ENCODE measurements around the gene ISYNA1.

The ISYNA1 gene

DNA sequence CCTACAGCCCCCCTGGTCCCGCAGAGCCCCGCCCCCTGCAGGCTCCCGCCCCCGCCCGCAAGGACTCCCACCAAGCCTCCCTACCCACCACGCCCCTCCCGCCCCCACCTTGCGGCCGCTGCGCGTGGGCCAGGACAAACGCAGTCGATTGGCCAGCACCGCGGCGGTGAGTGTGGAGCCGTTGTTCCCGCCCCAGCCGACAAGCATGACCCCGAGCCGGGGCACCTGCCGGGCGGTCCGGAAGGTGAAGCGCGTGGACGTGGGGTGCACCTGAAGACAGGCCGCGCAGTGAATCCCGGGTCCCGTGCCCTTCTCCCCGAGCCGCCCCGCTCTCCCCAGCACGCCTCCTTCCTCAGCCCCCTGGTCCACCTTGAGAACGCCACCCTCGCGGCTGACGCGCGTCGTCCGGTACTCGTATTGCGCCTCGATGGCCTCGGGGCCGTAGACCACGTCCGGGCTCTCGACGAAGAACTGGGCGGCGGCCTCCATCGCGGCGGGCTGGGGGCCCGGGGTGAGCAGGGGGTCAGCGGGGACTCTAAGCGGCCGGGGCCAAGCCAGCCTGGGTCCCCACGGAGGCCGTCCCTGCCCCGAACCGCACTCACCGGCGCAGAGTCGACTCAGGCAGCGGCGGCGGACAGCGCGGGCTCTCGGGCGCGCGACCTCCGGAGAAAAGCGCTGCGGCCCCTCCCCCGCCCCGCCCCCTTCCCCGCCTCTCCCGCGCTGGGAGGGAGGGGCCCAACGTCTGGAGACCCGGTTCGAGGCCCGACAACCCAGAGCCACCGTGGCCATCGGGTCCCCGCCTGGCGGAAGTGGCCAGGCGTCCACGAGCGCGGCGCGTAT lies at the start of gene ISYNA1:
Gene ISYNA1, minus strand, starts transcription at position 643 of the 840 bp plus-strand sequence. Its CDS starts 154 bp downstream, at position 489.
- DNase-seq (ENCODE audit: low read depth in 2 of 2) = no peak

DNA sequence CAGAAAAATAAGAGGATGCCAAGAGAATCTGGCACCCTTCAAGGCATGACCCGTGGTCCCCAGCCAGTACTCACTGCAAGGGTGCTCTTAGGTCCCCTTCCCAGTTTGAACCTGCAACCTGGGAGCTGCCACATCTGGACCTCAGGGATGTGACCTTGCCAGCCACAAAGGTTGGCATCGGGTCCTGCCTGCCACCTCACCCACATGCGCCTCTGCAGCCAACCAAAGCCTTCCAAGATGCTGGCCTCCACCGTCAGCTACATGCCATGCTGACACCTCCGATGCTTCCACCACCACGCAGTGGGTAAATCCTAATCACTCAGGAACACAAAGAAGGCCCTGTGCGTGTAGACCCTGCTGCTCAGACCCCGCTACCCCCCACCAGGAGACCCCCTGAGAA lies 48.8 kb upstream of the ISYNA1 start:
- DNase-seq (ENCODE audit: low read depth in 2 of 2) = no peak

DNA sequence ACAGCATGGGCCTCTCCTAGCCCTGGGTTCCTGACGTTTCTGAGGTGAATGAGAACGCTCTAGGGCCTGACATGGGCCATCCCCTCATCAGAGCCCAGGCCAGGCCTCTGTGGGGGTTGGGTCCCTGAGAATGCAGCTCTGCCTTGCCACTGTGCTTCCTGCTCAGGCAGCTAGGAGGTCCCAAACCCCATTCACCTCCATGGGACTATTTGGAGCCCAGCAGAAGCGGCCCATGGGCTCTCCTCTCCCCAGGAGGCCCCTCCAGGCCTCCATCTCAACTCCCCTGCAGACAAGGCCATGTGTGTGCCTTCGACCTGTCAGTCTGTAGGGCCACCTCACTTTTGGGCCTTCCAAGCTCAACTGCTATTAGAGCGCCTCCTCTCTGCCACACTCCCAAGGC lies 47.1 kb upstream of the ISYNA1 start:
- DNase-seq (ENCODE audit: low read depth in 2 of 2) = no peak

DNA sequence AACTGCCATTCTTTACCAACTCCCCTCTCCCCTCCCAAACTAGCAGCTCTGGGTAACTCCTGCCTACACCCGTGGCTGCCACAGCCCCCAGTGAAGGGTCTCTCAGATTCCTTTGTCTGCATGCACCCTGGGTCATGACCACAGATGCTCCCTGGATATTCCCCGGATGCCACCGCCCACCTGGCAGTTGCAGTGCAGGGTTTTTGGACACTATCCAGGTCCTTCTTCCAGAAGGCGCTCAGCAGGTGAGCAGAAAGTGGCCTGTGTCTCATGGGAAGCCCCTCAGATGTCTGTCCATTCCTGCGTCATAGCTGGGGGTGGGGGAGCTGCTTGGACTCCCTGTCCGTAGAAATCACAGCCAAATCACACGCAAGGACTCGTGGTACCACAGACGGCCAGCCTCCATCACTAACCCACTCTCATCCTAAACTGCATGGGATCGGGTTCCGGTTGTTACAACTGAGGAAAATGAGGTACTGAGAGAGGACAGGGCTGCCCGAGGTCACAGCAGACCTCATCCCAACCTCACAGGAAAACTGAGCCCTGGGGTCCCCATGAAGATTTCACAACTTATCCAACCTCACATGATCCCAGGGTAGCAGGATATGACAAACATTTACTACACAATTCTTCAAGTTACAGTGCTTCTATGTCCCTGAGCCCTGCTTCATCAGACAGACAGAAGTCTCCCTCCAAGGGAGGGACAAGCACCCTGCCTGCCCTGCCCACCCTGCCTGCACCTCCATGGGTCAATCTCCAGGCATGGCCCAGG lies 45.4 kb upstream of the ISYNA1 start:
- no peak for DNase-seq (ENCODE audit: low read depth in 2 of 2)

DNA sequence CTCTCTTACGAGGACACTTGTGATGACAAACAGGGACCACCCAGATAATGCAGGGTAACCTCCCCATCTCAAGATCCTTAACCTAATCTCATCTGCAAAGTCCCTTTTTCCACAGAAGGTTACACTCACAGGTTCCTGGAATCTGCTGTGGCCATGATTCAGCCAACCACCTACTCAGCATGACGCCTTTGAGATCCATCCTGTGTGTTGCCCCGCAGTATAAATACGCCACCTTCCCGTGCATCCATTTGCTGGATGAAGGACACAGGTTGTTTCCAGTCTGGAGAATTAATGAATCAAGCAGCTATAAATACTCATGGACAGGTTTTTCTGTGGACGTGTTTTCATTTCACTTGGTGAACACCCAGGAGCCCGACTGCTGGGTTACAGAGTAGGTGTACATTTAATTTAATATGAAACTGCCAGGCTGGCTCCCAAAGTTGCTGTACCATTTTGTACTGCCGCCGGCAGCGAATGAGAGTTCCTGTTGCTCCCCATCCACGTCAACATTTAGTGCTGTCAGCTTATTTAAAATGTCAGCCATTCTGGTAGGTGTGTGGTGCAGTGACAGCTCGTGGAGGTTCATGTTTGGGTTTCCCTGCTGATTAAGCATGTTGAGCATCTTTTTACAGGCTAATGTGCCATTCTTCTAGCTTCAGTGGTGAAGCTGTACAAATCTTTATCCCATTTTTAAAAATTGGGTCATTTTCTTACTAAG lies 43.7 kb upstream of the ISYNA1 start:
- no peak for DNase-seq (ENCODE audit: low read depth in 2 of 2)

DNA sequence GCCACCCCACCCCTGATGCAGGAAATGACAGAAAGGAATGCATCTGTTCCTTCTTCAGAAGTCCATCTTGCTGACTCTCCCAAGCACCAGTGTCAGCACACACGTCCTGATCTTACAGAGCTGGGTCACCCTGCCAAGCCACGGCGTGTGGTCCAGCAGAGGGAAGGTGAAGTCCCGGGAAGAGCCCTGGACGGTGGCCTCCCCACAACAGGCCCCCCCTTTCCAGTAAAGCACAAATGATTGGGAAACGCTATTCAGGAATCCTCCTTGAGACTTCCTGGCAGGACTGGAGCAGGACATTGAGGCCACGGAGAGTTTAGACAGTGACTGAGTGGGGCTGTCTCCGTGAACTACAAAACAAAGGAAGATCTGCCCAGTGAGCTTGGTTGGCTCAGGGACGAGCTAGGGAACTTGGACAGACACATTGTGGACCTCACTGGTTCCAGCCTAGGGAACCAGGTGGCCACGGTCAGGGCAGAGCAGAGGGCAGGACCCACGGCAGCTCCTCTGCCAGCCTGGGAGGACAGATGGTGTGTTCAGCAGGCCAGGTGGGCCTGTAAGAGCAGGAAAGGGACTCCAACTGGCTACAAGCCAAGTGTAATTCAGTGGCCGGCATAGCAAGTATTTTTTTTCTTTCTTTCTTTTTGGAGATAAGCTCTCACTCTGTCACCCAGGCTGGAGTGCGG lies 42.2 kb upstream of the ISYNA1 start:
- no peak for DNase-seq (ENCODE audit: low read depth in 2 of 2)

DNA sequence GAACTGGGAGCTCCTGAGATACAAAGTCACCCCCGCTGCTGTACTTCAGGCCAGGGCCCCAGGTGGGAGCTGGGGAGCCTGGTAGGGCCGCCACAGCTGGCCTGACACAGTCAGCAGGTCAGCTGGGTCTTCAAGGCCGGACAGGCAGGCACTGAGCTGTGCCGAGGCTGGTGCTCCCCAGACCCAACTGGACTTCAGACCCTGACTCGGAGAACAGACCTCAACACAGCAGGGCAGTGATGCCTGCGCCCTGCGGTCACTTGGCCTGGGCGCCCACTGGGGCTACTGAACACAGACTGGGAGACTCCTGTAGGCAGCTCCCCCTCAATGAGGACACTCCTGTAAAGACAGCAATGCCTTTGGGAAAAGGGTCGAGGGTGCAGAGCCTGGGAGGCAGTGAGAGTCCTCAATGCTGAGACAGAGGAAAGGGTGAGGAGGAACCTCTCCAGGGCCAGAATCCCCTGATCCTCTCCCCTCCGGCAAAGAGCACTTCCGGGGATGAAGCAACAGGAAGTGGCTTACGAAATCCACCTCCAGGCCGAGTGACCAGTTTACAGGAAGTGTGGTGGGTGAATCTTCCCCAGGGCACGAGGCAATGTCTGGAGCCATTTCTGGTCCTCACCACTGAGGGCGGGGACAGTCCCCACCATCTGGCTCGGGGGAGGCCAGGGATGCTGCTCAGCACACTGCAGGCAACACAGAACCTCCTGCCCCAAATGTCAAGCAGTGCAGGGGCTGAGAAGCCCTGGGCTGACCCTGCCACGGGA lies 40.8 kb upstream of the ISYNA1 start:
- DNase-seq (ENCODE audit: low read depth in 2 of 2) = peak; percentile 54 to 62

DNA sequence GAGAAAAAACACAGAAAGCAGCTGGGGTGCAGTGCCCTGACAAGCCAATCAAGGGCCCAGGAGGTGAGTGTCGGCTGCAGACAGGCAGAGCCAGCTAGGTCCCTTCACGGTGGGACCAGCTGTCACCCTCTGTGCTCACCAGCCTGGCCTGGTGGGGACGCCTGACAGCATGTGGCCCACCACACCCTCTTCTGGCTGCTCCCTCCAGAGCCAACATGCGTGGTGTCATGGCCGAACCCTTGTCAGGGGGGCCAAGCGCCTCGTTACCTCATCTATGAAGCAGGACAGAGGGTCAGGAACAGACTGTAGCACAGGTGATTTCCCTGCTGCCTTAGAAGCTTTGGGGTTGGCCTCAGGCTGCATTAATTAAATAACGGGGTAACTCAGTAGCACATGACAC lies 40.0 kb upstream of the ISYNA1 start:
- no peak for DNase-seq (ENCODE audit: low read depth in 2 of 2)

DNA sequence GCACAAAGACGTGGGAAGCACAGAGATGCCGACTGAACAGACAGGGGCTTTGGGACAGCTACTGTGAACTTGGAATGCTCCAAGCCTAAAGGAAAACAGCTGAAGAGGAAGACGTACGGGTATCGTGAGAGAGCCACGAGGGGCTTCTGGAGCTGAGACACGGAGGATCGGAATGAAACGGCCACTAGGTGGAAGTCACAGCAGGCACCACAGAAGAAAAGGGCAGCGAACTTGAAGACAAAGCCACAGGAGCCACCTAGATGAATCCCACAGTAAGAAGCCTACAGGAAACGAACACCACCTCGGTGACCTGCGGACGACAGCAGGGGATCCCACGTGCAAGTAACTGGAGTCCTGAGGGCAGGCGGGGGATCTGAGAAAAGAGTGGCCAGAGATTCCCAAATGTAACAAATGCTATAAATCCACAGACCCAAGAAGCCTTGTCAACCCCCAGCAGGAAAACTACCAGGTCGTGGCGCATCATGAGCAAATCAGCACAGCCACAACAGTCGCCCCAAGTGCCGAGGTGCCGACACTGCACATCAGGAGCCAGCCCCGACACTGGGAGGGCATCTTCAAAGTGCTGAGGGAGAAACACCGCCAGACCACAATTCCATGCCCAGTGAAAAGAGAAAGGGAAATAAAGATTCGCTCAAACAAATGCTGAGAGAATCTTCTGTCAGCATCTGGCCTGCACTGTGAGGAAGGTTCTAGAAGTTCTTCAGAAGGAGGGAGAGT lies 39.3 kb upstream of the ISYNA1 start:
- DNase-seq (ENCODE audit: low read depth in 2 of 2) = no peak

DNA sequence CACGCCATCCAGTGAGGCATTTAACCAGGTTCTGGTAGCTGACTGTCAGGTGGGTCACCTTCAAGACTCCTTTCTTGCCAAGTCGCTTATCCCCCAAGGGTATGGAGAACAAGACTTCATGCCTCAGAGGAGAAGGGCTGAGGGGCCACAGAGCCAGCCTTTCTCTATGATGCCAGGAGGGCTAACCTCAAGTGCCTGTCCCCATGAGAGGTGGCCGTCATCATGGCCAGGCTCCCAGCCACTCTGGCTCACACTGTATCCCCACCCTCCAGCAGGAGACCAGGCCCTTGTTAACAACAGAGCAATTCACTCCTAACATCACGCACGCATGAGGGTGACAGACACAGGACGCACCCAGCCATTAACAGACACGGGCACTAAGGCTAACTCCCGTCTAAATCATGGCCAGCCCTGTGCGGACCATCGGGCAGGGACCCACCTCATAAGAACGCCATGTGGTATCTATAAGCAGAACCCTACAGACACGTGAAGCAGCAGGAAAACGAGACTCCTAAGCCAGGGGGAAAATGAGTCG lies 38.6 kb upstream of the ISYNA1 start:
- DNase-seq (ENCODE audit: low read depth in 2 of 2) = no peak

DNA sequence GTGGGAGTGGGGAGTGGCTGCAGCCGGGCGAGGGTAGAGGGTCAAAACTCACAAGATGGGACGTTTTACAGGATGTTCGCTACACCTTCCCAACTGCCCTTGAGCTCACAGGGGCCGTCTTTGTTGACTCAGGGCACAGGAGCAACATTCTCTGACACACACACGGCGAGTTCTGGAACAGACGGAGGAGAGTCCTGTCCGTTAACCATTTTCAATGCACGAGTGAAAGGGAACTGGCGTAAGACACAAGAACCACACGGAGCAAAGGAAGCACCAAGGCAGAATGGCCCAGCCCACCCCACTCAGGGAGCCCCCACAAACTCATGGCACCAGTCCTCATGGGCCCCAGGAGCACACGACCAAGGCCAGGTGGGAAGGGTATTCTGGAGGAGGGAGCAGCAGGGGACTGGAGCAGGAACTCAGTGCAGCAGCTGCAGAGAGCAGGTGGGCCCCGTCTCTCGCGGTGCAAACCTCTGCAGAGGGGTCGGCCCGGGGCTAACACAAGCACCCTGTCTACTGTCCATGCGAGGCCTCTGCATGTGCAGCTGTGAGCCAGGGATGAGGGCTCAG lies 37.9 kb upstream of the ISYNA1 start:
- no peak for DNase-seq (ENCODE audit: low read depth in 2 of 2)

DNA sequence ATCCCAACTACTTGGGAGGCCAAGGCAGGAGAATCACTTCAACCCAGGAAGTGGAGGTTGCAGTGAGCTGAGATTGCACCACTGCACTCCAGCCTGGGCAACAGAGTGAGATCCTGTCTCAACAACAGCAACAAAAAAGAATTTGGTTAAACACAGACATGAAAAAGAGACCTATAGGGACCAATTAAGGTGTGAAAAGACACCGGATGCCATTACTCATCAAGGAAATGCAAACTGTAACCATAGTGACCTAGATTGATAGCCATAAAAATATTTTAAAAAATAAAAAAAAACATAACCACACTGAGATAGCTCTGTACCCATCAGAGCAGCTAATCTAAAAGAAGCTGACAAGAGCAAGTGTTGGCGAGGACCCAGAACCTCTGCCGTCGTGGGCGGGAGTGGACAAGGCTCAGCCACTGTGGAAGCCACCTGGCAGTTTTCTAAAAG lies 37.1 kb upstream of the ISYNA1 start:
- DNase-seq (ENCODE audit: low read depth in 2 of 2) = no peak

DNA sequence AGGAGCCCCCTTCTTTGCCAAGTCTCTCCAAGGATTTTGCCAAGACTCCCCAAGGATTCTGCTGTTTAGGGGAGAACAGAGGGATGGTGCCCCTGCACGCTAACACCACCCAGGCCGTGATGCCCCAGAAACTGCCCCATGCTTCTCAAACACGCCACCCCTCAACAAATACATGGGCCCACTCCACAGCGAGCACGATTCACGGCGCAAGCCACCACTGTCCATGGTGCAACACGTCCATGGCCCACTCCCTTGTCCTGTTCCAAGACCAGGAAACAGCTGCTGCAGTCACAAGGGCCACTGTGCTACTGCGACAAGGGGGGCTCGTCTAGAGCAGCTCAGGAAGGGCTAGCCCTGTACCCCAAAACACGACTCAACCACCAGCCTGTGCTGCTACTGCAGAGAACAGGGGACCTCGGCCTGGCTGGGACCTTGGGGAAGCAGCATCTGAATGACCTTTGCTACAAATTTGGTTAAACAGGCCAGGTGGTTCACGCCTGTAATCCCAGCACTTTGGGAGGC lies 36.5 kb upstream of the ISYNA1 start:
- DNase-seq (ENCODE audit: low read depth in 2 of 2) = no peak

DNA sequence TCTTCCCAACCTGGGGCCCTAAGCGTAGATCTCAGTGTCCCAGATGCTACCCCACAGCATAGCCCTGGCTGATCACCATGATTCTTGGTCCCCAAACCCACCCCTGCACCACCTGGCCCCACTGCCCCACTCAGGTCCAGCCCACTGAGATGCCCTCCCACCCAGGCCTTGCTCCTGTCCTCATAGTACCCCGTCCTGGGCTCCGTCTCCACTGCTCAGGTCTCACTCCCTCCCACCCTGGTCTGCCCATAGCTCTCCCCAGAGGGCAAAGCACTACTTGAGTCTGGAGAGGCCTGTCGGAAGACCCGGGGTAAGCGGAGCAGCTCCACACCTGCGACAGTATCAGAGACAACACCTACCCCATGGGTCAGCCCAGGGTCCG lies 35.8 kb upstream of the ISYNA1 start:
- no peak for DNase-seq (ENCODE audit: low read depth in 2 of 2)

DNA sequence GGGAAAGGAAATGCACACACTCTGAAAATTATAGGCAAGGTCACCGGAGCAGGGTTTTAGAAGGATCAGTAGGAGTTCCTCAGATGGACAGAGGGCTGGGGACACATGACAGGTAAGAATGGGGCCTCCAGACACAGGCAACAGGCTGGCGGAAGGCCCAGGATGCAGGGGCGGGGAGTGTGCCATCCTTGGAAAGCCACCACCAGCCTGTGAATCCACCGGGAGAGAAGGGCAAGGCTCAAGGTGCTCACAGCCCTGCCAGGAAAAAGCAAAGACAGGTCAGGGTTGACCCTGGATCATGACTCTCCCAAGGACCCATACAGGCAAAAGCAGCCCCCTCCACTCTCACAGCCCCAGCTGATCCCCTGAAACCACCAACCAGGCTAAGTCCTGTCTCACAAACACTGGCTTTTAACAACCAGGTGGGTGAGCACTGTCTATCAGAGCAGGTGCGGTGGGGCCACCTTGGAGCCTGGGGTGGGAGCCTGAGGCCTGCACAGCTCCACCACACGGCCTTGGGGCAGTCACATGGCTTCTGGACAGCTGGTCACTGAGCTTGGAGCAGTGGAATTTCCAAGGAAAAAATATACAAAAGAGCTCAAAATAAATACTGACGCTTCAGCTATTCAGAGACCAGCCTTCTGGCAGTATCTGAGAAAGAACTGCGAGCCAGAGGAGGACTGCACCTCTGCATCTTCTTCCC lies 35.2 kb upstream of the ISYNA1 start:
- DNase-seq (ENCODE audit: low read depth in 2 of 2) = no peak

DNA sequence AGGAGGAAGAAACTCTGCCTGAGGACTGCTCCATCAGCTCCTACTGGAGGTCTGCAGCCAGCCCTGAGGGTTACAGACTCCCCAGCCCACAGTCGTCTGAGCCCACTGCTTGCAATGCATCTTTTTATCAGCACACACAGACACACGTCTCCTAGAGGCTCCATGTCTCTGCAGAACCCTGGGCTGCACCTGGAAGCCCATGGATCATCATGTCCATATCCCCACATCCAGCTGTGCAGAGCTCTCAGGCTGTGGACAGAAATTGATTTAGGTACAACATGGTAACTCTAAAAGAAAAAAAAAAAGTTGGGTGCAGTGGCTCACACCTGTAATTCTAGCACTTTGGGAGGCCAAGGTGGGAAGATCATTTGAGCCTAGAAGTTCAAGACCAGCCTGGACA lies 32.9 kb upstream of the ISYNA1 start:
- no peak for DNase-seq (ENCODE audit: low read depth in 2 of 2)

DNA sequence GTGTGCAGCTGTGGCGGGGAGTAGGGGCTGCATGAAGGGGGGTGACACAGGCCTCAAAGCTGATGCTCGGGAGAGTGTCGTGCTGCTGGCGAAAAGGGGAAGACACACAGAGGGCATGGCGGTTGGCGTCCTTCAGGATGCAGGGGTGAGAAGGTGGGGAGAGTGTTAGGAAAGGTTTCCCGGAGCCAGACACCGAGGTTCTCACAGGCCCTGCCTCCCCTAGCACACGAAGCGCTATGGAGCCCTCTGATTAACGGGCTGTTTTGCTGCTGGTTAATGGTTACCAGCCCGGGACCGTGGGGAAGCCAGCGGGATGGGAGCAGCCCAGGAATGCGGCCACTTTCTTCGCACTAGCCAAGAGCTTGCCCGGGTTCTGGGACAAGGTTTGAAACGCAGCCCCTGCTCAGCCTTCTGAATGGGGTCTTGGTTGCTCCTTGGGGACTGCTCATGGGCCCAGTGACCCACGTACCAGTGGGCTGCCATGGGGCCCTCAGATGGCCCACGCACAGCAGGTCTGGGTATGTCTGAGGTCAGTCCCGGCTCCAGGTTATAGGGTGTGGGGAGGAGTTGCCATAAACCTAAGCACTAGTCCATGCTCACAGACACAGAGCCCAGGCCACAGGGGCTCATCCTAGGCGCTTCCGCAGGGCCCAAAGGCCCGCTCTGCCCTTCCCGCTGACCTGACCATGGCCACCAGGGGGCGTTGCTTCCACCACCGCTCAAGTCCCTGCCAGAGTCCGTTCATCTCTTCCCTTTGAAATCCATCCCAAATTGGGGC lies 31.3 kb upstream of the ISYNA1 start:
- peak in 1 of 2 experiments; percentile 32 for DNase-seq (ENCODE audit: low read depth in 2 of 2)

DNA sequence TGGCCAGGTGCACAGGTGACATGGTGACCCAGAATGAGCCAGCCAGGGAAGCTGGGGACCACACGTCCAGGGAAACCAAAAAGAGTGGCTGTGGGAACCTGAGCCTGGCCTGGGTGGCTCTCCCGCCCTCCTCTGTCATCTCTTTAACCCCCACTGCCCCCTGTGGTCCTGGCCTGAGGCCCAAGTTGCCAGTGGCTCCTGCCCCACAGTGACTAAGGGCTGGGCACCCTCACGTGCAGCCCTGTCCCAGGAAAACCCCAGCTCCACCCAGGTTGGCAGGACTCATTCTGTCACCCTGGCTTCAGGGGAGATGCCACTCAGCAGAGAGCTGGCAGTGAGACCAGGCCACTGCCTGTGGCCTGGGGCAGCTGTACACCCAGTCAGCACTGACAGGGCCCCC lies 30.6 kb upstream of the ISYNA1 start:
- no peak for DNase-seq (ENCODE audit: low read depth in 2 of 2)

Measured in fibroblast of skin of left quadriceps (primary cell).